SIG-M5 treated with dmso at 0.1 percent for 504 hours (cell line): ENCODE data around the gene PIGP.
"Not testable (repeated sequence)": the region's sequence is repeated elsewhere in the genome, so short reads cannot be mapped to it uniquely, and the experiment has no call there.

Experiments used
- DNase-seq: peaks from one replicate; lab custom pipeline; 2025; ENCODE audit not compliant: unreplicated experiment; lab: John Stamatoyannopoulos, UW

The PIGP gene

DNA sequence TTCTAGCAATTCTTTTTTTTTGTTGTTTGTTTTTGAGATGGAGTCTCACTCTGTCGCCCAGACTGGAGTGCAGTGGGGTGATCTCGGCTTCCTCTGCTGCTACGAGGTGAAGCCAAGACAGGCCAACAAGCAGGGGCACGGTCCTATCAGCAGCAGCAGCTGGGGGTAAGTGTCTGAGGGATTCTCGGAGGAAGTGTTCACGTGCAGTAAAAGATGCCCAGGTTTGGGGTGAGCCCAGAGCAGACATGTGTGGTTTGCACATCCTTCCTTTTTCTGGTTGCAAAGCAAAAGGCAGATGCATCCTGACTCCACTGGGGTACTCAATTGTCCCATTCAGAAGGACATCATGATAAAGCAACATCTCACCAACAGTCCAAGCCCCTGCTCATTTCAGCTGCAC lies 27.7 kb downstream of the PIGP start:
- DNase-seq, result peak; percentile 55

DNA sequence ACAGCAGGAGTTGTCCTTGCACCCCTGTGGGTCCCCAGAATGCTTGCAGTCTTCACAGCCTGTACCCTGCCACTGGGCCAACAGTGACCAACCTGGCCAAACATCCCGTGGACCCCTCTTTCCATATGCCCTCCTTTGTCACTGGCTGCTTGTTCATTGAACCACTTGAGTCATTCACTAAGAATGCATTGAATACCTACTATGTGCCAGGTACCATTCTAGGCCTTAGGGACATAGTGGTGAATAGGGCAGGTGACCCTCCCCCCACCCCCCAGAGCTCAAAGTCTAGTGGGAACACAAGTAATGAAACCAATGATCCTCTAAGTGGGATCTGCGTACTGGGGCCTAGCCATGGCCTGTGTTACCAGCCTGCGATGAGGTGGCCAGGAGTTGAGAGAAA lies 28.2 kb downstream of the PIGP start:
- no peak for DNase-seq

DNA sequence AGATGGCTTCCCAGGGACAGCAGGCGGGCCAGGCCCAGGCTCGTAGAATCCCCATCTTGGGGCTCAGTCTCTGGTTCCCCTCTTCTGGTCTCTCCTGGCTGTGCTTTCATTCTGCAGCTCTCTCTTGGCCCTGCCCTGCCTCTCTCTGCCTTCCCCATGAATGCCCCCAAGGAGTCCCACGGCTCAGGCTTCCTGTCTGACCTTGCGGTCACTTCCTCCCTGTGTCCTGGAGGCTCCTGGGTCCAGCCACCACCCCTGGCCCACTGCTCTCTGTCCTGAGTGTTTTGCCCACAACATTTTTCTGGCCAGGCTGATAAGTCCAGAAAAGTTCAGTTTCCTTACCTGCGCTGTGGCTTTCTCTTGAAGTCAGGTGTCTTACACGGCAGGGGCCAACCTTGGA lies 29.1 kb downstream of the PIGP start:
- DNase-seq, result no peak

DNA sequence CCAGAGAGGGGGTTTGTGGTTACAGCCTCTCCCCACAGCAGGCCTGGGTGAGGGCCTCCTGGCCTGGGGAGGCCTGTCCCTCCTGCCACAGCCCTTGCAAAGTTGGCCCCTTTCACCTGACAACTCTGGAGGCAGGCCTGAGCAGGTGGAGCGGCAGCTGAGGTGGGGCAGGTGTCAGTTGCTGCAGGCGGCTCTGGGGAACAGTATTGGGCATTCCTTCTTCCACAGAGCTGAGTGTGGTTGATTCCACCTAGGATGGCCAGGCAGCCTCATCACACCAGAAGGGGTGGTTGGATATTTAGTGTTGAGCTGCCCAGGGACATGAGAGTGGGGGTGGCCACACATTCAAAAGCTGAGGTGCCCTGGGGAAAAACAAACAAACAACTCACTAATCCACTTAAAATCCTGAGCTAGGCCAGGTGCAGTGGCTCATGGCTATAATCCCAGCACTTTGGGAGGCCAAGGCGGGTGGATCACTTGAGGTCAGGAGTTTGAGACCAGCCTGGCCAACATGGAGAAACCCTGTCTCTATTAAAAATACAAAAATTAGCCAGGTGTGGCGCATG lies 31.1 kb downstream of the PIGP start:
- no peak for DNase-seq

- no peak for DNase-seq
These were observed 32.7 kb downstream of the PIGP start for GRCh38 chr21:37040212-37040611.

DNA sequence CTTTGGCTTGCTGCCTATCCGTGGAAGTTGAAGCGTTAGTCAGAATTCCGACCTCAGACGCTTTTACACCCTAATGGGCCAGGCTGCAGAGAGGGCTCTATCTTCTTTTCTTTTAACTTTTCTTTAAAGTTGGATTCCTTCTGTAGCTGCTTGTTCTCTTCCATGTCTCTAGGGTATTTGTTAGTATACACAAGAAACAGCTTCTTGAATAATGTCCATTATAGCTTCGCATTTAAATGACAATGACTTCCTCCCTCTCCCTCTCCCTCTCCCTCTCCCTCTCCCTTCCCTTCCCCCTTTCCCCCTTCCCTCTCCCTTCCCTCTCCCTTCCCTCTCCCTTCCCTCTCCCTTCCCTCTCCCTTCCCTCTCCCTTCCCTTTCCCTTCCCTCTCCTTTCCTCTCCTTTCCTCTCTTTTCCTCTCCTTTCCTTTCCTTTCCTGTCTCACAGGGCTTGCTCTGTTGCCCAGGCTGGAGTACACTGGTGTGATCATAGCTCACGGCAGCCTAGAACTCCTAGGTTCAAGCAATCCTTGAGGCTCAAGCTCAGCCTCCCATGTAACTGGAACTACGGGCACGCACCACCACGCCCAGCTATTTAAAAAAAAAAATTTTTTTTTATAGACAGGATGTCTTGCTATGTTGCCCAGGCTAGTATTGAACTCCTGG lies 33.3 kb downstream of the PIGP start:
- DNase-seq, result no peak

DNA sequence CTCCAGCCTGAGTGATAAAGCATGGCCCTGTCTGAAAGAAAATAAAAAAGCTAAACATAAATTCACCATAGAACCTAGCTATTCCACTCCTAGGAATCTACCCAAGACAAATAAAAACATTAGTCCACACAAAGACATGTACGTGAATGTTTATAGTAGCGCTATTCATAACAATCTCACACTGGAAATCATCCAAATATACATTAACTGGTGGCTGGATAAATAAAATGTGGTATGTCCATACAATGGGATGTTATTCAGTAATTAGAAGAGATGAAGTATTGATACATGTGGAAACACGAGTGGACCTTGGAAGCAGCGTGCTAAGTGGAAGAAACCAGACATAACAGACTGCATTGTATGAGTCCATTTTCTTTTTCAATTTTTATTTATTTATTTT lies 36.7 kb downstream of the PIGP start:
- no peak for DNase-seq

DNA sequence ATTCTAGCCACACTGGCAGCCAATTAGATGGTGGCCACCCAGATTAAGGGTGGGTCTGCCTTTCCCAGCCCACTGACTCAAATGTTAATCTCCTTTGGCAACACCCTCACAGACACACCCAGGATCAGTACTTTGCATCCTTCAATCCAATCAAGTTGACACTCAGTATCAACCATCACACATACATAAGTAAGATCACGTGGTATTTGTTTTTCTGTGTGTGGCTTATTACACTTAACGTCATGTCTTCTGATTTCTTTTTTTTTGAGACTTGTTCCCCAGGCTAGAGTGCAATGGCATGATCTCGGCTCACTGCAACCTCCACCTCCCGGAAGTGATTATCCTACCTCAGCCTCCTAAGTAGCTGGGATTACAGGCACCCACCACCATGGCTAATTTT lies 38.5 kb downstream of the PIGP start:
- not testable (repeated sequence) for DNase-seq

DNA sequence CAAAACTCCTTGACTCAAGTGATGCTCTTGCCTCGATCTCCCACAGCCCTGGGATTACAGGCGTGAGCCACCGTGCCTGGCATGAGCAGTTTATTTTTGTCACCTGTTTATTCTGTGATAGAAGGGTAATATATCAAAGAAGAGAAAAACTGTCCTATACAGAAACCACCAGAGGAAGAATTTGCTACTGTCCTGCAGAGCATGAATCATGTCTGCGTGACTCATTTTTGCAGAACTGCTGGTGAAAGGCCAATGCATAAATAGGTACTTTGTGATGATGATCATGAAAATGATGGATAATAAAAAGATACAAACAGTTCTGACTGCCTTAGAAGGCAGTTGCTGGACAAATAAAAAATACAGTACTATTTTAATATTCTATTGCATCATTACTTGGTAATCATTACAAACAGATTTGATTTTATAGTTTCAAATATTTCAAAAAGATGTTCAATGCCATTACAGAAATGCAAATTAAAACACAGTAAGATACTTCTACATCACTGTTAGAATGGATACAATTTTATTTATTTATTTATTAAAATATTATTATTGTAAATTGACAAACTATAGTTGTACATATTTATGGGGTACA lies 39.9 kb downstream of the PIGP start:
- DNase-seq, result no peak

DNA sequence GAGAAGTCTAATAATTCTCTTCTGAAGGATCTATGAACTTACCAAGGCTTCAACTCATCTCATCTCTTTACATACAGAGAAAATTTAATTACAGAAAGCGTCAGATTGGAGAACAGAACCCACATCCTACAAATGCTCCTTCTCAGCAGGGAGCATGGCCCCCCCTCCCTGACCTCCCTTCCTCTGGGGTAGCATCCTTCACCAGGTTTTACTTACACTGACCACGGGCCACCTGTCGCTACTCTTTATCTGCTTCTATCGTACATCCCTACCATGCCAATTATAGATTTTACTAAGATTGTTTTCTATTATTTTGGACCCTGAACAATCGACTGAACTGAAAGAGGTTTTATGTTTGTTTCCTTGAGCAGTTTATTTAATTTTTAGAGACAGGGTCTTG lies 40.6 kb downstream of the PIGP start:
- DNase-seq, result no peak

- no peak for DNase-seq
These were observed 42.0 kb downstream of the PIGP start for GRCh38 chr21:37030864-37031263.

GRCh38 chr21:37028570-37028969 lies 44.3 kb downstream of the PIGP start:
- DNase-seq, result no peak

GRCh38 chr21:37026499-37026898 lies 46.4 kb downstream of the PIGP start:
- no peak for DNase-seq

GRCh38 chr21:37017951-37018679 lies 54.8 kb downstream of the PIGP start:
- no peak for DNase-seq
